IMR-90 (cell line): ENCODE results near the gene DOCK9.

Experiments
- BHLHE40 ChIP-seq: fragments of 150-350 bp; IDR thresholded peaks from 2 replicates; pipeline ENCODE4 v1.6.1; 2016; ENCODE audit warnings: mild to moderate bottlenecking, low read depth, low read length
- CEBPB ChIP-seq: IDR thresholded peaks from 2 replicates; pipeline ENCODE4 v1.6.1; 2012; ENCODE audit warnings: low read depth, low read length, improper control_type of control experiment
- CHD1 ChIP-seq: IDR thresholded peaks from 2 replicates; pipeline ENCODE4 v1.6.1; 2012; ENCODE audit warnings: low read depth, low read length, improper control_type of control experiment
- FOS ChIP-seq: fragments of 150-350 bp; IDR thresholded peaks from 2 replicates; pipeline ENCODE4 v1.6.1; 2016; ENCODE audit warnings: low read depth, low read length
- MAFK ChIP-seq: IDR thresholded peaks from 2 replicates; pipeline ENCODE4 v1.6.1; 2012; ENCODE audit warnings: low read depth, low read length, improper control_type of control experiment
- MXI1 ChIP-seq: IDR thresholded peaks from 2 replicates; pipeline ENCODE4 v1.6.1; 2012; ENCODE audit warnings: low read depth, mild to moderate bottlenecking, low read length, moderate library complexity, borderline replicate concordance
- POLR2A ChIP-seq: IDR thresholded peaks from 2 replicates; pipeline ENCODE4 v1.6.1; 2012; ENCODE audit warnings: mild to moderate bottlenecking, low read depth, low read length
- RAD21 ChIP-seq: IDR thresholded peaks from 2 replicates; pipeline ENCODE4 v1.6.1; 2012; ENCODE audit warnings: low read length, improper control_type of control experiment
- RCOR1 ChIP-seq: IDR thresholded peaks from 2 replicates; pipeline ENCODE4 v1.6.1; 2012; ENCODE audit warnings: mild to moderate bottlenecking, low read length, improper control_type of control experiment; ENCODE audit not compliant: insufficient replicate concordance
- SMC3 ChIP-seq: fragments of 150-350 bp; IDR thresholded peaks from 2 replicates; pipeline ENCODE4 v1.6.1; 2016; ENCODE audit warnings: low read depth, mild to moderate bottlenecking, antibody characterized with exemption, low read length, moderate library complexity
- TF ChIP-seq, protein P1 (sequence below): conservative IDR thresholded peaks from 2 replicates; pipeline ENCODE4 v1.5.1; 2012; ENCODE audit warnings: mild to moderate bottlenecking, low read depth, low read length, improper control_type of control experiment
- TF ChIP-seq, protein P2 (sequence below): fragments of 150-350 bp; IDR thresholded peaks from 2 replicates; pipeline ENCODE4 v1.6.1; 2017; ENCODE audit warnings: mild to moderate bottlenecking, antibody characterized with exemption, low read length, low read depth
- TF ChIP-seq, protein P3 (sequence below): fragments of 150-350 bp; IDR thresholded peaks from 2 replicates; pipeline ENCODE4 v1.6.1; 2016; ENCODE audit warnings: low read depth, mild to moderate bottlenecking, low read length, moderate library complexity, borderline replicate concordance

DNA sequence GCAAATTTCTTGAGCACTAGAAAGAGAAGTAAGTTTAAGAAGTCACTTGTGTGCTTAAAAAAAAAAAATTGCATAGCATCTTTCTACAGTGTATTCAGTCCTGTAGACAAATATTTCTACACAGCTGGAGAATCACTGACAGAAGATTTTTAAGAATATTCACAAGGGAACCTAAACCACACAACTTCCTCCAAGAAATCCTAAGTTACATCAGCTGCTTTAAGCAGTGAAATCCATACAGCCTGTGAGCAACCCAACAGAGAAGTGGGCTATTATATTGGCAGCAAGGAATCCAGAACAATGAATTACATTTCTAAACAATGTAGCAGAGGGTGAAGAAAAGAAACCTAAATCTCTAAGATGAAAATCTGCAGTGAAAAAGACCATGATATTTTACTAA lies 1.5 kb downstream of the DOCK9 start:
- TF ChIP-seq CEBPB = no peak
- TF ChIP-seq POLR2A = no peak
- TF ChIP-seq SMC3 = no peak
- TF ChIP-seq, protein P1, sequence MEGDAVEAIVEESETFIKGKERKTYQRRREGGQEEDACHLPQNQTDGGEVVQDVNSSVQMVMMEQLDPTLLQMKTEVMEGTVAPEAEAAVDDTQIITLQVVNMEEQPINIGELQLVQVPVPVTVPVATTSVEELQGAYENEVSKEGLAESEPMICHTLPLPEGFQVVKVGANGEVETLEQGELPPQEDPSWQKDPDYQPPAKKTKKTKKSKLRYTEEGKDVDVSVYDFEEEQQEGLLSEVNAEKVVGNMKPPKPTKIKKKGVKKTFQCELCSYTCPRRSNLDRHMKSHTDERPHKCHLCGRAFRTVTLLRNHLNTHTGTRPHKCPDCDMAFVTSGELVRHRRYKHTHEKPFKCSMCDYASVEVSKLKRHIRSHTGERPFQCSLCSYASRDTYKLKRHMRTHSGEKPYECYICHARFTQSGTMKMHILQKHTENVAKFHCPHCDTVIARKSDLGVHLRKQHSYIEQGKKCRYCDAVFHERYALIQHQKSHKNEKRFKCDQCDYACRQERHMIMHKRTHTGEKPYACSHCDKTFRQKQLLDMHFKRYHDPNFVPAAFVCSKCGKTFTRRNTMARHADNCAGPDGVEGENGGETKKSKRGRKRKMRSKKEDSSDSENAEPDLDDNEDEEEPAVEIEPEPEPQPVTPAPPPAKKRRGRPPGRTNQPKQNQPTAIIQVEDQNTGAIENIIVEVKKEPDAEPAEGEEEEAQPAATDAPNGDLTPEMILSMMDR = no peak
- no peak for TF ChIP-seq RAD21
- TF ChIP-seq, protein P2, sequence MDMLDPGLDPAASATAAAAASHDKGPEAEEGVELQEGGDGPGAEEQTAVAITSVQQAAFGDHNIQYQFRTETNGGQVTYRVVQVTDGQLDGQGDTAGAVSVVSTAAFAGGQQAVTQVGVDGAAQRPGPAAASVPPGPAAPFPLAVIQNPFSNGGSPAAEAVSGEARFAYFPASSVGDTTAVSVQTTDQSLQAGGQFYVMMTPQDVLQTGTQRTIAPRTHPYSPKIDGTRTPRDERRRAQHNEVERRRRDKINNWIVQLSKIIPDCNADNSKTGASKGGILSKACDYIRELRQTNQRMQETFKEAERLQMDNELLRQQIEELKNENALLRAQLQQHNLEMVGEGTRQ = no peak
- TF ChIP-seq, protein P3, sequence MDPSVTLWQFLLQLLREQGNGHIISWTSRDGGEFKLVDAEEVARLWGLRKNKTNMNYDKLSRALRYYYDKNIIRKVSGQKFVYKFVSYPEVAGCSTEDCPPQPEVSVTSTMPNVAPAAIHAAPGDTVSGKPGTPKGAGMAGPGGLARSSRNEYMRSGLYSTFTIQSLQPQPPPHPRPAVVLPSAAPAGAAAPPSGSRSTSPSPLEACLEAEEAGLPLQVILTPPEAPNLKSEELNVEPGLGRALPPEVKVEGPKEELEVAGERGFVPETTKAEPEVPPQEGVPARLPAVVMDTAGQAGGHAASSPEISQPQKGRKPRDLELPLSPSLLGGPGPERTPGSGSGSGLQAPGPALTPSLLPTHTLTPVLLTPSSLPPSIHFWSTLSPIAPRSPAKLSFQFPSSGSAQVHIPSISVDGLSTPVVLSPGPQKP = no peak
- no peak for TF ChIP-seq FOS
- no peak for TF ChIP-seq CHD1
- TF ChIP-seq MXI1 = no peak
- TF ChIP-seq BHLHE40 = no peak
- no peak for TF ChIP-seq RCOR1
- no peak for TF ChIP-seq MAFK
